ENCODE results near the gene IRX4. TPM values are rescaled to one million over a fixed set of nuclear protein-coding genes. Genes with fewer than 3 reads are reported as not detected.
"Not testable (repeated sequence)": the region's sequence is repeated elsewhere in the genome, so short reads cannot be mapped to it uniquely, and the experiment has no call there.

The IRX4 gene
- total RNA-seq, 1 experiment from 2014 or later: 4.6 TPM

DNA sequence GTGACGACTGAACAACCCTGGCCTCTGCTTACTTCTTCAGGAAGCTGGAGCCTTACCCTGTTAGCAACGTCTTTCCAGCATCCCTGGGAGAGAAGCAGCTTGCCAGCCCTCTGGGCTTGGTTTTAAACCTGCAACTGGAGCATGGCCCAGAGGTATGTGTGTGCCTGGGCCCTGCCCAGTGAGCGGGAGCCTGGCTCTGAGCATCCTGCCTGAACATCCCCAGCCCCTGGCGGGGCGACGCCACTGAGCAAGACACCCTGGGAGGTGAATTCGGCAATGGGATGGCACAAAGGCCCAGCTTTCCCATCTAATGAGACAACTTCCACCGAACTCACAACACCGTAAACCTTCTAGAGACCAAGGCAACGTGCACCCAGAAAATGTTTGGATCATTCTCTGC, 23.6 kb downstream of the IRX4 start:
- DNase-seq (ENCODE audit: low read depth): no peak

DNA sequence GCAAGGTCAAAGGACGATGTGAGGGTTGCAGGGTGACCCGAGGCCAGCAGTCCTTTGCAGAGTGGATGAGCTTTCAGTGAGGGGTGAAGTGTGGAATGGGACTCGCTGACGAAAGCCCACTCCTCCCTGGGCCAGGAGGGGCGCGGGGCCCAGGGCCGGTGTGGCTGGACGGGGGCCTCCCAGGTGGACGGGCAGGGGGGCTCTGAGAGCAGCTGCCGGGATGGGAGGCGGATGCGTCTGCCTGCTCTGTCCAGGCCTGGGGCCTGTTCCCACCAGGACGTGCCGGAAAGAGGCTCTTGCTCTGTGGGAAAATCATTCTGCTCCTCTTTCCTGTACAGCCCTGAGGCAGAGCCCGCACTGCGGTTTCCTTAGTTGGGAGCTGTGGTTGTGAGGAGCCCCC, 24.3 kb downstream of the IRX4 start:
- no peak for DNase-seq (ENCODE audit: low read depth)

DNA sequence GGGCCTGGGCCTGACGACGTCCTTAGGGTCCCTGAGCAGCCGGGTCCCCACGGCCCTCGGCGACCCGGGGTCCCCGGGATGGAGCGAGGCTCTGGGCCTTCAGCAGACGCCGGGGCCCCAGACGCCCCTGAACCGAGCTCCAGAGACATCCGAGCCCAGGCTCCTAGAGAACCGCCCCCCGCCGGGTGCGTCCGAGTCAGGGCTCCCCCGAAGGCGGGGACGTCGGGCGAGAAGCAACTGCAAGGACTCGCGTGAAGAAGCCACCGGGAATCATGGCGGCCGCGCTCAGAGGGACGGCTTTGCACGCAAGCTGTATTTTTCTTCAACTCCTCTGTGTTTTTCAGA, 25.5 kb downstream of the IRX4 start:
- DNase-seq (ENCODE audit: low read depth): no peak

DNA sequence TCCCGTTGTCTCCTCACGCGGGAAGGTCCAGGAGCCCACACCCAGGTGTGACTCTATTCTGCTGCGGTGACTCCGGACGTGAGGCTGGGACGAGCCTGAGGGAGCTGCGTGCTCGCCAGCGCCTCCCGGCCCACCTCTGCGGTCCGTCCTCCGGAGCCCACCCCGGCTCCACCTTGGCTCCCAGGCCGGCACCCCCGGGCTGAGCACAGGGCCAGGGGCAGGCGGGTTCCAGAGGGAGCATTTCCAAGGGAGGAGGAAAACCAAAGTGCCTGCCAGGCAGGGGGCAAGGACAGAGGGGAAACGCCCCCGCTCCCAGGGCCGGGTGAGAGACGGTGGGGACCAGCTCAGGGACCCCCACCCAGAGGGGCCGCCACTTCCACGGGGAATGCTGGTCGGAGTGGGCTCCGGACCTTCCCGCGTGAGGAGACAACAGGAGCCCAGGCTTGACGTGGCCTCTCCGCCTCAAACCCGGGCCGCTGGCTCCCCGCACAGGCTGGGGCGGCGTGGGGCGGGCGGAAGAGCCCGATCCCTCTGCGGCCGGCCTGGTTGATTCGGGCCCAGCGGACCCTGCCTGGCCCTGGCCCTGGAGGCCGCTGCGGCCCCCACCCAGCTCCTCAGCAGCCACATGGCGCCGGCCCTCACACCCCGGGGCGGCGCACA, 26.0 kb downstream of the IRX4 start:
- DNase-seq (ENCODE audit: low read depth): no peak

DNA sequence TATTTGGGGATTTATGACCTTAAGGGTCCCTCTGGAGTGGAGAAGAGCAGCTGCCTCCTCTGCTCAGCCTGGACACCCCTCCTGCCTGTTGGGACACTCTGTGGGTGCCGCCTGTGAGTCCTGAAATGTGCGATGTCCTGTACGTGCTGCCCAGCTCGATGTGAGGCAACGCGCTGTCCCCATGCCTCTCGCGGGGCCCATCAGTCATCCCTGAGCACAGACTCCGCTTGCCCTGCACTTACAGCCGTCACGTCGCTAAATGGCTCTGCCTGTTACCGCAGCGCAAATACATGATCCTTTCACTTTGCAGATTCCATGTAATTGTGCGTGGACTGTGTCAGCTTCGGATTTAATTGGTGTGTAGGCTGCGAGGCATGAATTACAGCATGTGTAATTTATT, 27.1 kb downstream of the IRX4 start:
- DNase-seq (ENCODE audit: low read depth): no peak

DNA sequence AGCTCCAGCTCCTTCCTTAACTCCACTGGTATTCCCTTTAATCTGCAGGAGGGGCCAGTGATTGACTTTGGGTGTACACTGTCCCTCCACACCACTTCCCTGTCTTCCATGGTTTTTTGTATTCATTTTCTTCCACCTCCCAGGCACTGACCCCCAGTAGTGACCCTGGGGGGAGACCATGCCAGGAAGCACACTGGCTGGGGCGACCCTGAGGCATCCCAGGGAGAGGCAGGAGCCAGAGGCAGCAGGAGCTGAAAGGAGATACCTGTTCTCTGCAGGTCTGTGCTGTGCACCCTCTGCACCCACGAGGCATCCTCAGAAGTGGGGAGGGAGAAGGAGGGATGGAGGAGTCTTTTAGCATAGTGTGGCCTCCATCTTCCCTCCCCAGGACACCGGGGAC, 27.6 kb downstream of the IRX4 start:
- DNase-seq (ENCODE audit: low read depth): no peak

DNA sequence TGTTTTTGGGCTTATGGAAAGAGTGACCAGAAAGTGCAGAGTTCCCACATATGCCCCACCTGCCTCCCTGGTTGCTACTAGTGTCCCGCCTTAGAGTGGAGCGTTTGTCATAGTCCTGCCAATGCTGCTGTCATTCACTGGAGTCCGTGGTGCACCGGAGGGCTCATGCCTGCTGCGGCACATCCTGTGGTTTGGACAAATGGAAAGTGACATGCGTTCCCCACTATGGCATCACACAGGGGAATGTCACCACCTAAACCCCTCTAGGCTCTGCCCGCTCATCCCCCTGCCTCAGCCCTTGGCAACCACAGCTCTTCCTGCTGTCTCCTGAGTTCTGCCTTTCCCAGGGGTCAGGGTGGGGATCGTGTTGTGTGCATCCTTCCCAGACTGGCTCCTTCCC, 29.2 kb downstream of the IRX4 start:
- no peak for DNase-seq (ENCODE audit: low read depth)

DNA sequence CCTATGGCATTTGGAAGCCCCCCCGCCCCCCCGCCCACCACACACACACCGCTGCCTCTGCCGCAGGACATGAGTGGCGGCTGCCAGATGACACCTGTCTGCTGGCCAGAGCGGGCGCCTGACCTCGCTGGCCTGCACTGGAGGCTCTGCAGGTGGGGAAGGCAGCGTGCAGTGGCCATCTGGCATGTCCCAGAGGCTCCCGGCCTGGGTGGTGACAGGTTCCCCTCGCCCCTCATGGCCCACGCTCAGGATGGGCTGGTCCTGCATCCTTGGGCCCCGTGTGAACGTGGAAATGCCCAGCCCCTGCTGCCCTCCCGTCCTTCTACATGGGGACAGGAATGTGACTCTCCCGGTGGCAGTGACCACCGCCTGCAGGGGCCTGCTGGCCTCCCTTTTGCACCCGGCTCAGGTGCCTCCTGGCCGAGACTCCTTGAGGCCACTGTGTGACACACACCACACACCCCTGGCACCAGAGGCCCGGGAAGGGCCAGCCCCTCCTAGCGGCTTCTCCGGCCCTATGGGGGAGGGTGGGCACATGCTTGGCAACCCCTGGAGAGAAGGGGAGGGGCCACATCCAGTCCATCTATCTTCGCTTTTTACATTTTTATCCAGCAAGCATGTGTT, 30.3 kb downstream of the IRX4 start:
- DNase-seq (ENCODE audit: low read depth): no peak

DNA sequence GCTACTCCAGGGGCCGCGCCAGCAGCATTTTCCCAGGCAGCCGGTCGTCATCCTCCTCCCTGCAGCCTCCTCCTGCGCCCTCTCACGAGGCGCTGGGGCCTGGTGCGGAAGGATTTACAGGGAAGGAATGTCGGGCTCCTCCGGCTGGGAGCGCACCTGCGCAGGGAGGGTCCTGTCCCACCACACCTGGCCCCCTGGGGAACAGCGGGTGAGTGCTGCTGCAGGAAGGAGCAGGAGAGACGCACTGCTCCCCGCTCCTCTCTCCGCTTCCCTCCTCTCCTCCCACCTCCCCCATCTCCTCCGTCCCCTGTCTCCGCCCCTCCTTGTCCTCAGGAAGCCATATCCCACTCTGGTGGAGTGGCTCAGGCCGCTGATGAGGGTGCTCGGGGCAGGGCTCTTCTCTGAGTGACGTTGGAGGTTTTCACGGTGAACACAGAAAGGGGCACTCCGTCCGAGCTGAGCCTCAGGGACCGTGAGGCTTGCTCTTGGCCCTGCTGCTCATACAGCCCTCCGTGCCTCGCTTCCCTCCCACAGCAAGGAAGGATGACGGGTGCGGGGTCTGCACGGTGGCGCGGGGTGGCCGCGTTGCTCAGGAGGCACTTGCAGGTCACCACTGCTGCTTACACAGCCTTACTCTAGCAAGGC, 31.3 kb downstream of the IRX4 start:
- DNase-seq (ENCODE audit: low read depth): no peak

DNA sequence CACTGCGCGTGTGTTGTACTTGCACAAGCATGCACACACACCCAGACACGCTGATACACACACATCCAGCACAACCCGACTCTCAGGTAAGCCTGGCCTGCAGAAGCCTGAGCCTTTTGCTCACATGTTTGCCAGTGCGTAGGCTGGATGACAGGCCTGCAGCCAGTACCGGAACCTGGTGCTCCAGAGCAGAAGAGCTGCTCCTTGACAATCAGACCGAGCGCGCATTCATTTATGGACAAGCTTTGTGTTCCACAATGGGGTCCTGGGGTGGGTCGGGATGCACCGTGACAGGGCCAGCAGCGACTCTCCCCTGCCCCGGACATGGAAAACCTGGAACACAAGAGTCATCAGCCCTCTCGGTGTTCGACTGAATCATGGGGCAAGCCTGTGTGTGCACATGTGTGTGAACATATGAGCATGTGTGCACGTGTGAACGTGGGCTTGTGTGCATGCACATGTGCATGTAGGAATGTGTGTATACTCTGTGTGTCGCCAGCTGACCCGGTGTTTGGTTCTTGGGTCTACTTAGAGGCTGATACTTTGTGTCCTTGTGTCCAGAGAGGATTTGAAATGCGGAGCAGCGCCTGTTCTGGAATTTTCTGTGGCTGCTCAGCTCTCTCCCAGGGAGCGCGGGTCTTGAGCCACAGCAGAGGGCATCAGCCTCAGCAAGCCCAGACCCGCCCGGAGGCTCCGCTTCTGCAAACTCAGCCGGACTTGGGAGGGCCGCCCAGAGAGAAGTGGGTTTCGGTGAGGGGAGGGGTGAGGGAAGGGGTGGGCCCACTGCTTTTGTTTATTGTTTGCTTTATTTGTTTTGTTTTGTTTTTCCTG, 32.2 kb downstream of the IRX4 start:
- DNase-seq (ENCODE audit: low read depth): no peak

DNA sequence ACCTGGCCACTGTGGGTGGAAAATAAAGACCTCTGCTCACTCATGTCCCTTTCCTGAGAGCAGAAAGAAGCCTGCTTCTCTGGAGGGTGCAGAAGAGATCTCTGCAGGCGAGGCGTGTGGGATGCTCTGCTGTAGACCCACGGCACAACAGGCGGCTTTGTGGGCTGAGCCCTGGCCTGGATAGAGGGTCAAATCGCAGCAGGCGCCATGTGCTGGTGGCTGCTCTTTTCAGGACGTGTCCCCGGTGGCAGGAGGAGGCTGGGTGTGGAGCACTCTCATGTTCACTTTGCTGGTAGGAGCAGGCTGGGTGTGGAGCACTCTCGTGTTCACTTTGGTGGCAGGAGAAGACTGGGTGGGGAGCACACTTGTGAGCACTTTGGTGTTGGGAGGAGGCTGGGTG, 35.1 kb downstream of the IRX4 start:
- DNase-seq (ENCODE audit: low read depth): no peak

DNA sequence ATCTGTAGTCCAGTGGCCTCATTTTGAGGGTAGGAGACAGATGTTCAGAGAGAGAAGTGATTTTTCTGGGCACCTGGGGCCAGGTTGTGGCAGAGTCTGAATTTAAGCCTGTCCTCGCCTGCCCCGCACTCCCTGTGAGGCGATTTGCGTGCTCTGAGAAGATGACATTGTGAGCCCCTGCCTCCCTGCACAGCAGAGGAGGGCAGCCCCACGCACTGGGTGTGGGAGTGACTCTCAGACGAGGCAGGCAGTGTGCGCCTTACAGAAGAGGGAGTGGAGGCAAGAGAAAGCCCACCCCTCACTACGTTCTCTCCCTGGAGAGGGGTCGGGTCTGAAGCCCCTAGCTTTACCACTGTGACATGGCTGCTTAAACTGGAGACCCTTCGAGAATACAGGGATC, 35.7 kb downstream of the IRX4 start:
- no peak for DNase-seq (ENCODE audit: low read depth)

DNA sequence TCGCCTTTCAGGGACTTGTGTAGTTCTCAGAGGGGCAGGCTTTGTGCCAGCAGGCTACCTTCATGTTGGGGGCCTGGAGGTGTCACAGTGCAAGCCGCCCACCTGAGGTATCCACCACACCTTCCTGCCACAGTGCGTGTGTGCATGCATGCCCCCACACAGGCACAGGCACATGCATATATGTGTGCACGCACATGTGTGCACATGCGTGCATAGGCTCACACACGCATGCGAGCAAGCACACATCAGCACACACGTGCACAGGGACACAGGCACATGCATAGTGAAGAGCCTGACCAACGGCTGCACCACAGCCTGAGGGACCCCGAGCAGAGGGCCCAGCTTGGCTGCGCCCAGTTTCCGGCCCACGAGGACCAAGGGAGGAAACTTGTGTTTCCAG, 36.1 kb downstream of the IRX4 start:
- no peak for DNase-seq (ENCODE audit: low read depth)

DNA sequence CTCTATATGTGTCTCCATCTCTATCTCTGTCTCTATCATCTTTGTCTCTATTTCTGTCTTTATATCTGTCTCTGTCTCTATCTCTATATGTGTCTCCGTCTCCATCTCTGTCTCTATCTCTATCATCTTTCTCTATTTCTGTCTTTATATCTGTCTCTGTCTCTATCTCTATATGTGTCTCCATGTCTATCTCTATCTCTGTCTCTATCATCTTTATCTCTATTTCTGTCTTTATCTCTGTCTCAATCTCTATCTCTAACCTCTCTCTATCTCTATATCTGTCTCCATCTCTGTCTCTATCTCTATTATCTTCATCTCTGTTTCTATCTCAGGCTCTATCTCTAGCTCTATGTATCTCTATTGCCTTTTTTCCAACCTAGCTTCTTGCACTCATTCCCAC, 37.0 kb downstream of the IRX4 start:
- DNase-seq (ENCODE audit: low read depth): no peak

DNA sequence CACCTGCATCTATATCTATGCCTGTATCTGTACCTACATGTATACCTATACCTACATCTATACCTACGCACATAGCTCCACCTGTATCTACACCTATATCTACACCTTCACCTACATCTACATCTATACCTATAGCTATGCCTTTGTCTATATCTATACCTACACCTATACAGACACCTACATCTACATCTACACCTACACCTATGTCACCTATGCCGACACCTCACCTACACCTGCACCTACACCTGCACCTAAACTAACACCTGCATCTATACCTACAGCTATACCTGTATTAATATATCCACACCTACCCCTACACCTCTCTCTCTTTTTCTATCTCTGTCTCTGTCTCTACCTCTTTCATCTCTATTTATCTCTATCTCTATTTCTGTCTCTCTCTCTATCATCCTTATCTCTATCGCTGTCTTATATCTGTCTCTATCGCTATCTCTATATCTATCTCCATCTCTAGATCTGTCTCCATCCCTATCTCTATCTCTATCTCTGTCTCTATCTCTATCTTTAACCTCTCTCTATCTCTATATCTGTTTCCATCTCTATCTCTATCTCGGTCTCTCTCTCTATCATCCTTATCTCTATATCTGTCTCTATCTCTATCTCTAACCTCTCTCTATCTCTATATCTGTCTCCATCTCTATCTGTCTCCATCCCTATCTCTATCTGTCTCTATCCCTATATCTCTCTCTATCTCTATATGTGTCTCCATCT, 37.9 kb downstream of the IRX4 start:
- no peak for DNase-seq (ENCODE audit: low read depth)

DNA sequence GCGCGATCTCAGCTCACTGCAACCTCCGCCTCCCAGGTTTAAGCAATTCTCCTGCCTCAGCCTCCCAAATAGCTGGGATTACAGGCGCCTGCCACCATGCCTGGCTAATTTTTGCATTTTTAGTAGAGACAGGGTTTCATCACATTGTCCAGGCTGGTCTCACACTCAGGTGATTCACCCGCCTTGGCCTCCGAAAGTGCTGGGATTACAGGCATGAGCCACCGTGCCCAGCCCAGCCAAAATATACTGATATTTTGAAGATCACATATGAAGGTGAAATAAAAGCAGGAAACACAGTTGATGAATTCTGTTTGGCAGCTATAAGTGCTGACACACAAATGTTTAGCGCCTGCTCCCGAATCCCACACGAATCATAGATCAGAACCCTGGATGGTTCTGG, 39.0 kb downstream of the IRX4 start:
- not testable (repeated sequence) for DNase-seq (ENCODE audit: low read depth)

DNA sequence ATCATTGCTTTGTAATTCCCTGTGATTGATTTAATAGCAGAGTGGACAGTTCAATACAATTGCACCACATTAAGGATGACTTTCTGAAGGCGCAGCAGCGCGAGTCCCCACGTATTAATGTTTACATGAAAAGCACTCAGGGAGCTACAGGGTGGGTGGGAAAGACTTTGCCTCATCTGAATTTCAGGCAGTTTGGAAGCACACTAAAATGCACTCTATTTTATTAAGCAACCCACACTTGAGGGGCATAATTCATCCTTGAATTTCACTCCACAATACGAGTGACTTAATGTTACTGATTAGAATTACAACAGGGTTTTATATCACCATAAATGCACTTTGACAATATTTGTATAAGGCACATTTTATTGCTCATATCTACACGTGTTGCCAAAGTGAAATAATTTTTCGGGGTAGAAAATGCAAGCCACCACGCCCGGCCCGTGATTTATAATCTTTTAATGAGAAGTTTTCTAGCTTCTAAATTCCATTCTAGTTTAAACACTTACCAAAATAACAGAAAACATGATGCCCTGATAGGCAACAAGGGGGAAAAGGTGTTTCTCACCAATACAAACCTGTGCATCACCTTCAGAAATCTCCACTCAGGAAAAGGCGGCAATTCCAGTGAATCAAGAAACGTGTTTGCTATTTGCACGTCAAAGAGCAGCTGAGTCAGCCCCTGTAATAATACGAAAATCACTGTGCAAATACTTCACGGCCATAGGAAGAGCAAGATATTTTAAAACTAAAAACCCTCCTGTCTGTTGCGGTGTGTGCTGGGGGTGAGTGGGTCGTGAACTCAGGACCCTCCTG, 40.5 kb downstream of the IRX4 start:
- DNase-seq (ENCODE audit: low read depth): no peak

DNA sequence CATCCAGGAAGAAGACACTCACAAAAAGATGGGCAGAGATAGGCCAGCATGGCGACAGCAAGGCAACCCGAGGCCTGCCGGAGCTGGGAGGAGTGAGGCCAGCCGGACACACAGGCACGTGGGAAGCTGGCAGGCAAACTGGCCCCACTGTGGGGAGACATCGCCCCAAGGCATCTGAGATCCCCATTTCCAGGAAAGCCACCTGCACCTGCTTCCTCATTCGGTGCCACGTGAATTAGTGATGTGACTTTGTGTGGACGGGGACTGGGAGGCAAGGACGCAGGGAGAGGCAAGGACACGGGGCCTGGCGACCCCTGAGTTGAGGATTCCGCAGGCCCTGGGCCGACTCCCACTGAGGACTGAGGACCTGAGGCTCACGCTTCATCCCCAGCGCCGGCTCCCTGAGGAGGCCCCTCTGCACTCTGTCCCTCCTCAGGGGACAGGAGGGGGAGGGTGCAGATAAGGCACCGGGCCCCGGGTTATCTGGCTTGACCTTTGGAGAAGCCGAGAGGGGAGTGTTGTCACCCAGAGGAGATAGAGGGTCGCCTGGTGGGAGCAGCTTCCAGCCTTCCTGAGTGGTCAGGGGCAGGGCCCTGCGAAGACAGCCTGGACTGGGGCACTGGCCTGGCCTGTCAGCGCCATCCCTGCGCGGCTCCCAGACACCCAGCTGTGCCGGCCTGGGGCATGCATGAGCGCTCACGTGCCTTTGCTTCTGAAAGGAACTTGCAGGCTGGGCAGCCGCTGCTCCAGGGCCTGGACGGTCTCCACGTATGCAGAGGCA, 41.8 kb downstream of the IRX4 start:
- DNase-seq (ENCODE audit: low read depth): no peak

DNA sequence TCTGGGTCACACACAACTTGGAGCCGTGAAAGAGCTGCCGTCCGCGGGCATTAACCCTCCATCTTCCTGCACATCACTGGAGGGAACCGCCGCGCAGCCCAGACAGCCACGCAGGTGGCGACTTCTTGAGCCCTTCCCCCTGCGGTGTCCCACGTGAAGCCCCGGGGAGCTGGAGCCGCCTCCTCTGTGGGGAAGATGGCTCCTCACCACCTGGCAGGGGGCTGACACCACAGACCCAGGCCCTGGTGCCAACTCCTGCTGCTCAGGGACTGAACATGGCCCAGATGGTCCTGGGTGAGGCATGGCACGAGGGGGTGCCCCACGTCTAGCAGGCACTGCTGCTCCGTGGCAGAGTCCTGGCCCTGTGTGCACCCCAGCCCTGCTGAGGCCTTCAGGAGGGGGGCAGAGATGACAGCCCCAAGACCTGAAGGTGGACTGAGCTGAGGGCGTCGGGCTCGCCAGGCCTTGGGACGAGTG, 42.6 kb downstream of the IRX4 start:
- no peak for DNase-seq (ENCODE audit: low read depth)

DNA sequence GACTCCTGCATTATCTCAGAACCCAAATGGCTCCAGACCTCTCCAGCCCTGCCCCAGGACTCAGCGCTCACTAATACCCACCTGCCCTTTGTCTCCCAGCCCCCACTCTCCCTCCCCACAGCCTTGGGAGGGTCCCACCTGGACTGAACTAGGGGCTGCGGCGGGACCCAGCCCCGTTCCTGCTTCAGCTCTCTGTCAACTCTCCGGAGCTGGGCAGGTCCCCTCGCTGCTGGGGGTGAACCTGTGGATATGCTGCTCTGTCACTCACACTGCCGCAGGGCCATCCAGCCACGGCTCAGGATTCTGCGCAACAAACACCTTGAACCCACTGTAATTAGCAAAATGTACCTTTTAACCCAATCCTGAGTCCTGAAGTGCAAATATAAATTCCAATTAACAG, 44.7 kb downstream of the IRX4 start:
- no peak for DNase-seq (ENCODE audit: low read depth)

Measured in Daoy (cell line).